ENCODE measurements around the gene STAC.
"Not testable (repeated sequence)": the region's sequence is repeated elsewhere in the genome, so short reads cannot be mapped to it uniquely, and the experiment has no call there.

The STAC gene

DNA sequence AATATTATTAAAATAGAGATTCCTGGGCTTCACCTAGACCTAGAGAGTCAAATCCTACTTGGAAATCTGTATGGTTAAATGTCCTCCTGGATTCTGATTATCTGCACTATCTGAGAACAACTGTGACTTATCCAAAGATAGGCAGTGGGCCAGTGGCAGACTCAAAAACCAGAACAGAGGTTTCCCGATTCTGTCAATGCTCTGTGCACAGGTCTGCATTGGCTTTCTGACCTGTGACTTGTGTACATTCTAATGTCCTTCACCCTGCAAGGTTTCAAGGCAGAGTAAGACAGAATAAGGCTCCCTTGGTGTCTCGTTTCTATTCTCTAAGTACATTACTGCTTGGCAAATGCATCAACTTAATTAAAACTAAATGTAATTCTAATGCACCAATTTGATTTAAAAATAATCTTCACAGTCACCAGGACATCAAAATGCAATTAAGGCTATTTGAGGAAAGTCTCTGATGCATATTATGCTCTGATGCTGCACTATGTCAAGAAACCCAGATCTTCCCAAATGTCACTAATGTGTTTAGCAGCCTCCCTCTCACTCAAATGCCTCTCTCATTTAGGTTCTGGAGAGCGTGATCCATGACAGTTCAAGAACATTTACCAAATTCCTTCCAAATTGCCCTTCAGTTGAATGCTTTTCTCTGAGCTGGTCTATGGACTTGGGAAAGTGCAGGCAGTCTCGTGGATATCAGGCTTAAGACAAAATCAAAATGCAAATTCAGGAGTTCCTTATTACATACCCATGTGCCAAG is 140.1 kb downstream of the STAC start:
- no peak for DNase-seq (ENCODE audit: low spot score)

DNA sequence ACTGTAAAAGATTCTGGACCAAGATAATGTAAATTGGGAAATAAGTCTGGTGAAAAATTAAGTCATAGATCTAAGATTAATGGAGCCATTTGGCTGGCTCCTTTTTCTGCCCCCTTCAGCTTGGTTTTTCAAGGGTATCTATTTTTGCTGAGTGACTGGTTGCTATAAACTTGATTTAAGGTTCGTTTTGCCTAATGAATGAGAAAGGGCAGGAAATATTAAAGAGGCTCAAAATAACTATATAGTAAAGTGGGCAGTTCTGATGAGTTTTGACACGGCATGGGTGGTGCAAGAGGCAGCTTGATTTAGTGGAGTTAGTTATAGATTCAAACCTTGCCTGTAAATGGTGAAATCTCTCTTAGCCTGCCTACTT is 140.7 kb downstream of the STAC start:
- DNase-seq (ENCODE audit: low spot score): no peak

DNA sequence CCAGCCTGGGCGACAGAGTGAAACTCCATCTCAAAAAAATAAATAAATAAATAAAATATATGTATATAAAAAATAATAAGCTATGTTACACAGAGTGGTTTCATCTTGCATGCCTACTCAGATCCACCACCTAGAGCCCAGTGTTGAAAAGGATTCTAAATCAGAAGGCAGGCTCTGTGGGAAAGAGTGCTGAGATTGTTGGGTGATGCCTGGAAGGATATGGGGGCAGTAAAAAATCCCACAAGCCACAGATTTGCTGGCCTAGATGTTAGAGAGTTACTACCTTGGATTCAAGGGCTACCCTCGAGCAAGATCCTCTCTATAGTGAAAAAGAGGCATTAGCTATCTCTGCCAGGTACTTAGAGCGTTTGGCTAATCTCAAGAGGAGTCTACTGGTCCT is 144.3 kb downstream of the STAC start:
- DNase-seq (ENCODE audit: low spot score): no peak

DNA sequence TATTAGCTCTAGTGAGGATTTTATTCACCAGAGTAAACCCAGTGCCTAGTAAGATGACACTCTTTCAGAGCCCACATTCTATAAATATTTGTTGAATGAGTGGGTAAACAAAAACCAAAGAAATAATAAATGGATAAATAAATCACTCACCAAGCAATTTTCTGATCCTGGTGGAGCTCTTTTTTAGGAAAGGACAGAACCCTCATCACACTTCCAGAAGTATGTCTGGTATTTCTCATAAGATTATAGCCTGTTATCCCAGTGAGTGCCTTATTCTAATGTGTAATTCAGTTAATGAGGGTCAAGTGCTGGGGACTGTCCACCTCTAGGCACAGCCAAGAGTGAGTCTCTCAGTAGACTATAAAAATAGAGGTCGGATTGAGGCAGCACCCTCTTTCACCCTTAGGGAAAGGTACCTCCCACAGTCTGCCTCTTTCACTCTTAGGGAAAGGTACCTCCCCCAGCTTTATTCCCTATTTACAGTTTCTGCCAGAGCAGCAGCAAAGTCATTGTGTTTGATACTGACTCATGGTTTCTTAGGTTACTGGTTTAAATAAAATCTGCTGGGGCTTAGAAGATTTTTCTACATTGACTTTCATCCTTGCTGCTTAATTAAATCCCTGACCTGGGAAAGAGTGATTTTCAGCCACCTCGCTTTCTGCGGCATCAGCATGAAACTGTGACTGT is 145.0 kb downstream of the STAC start:
- no peak for DNase-seq (ENCODE audit: low spot score)

DNA sequence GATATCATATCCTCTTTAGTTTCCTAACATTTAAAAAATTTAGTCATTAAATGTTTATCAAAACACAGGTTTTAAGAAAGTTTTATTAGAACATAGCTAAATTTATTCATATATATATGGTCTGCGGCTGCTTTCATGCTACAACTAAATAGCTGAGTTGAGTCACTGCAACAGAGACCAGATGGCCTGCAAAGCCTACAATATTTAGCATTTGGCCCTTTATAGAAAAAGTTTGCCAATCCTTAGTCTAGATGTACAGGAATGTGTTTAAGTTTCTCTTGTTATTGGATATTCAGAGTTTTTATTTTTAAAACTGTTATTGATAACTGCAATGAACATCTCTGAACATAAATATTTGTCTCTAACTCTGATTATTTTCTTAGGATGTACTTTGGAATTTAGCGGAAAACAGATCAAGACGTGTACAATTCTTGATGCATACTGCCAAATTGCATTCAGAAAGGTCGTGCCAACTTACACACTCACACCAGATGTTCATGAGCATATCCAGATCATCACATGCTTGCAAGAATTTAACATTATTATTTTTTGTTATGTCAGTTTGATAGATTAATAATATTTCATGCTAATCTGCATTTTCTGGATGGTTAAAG is 157.9 kb downstream of the STAC start:
- no peak for DNase-seq (ENCODE audit: low spot score)

DNA sequence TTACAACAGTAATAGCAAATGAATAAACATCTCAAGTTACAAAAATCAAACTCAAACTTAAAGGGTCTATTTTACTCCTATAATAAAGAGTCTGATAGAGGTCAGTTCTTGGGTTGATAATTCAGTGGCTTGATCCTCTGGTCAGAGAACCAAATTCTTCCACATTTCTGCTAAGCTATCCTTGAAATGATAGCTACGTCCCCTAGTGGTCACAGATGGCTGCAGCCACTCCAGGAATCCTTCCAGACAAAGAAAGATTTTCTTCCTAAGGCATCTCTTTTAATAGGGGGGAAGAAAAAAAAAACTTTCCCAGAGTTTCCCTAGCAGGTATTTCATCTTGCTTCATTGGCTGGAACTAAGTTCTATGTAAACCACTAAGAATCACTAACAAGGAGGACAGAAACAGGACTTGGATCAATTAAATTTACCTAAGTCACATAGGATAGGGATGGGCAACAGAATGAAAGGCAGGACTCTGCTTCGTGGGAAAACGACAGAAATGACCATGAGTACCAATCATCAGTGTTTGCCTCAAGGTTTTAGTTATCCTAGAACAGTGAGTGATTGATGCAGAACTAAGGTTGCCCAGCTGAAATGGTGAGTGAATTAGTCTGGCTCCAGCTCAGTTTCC is 160.7 kb downstream of the STAC start:
- DNase-seq (ENCODE audit: low spot score): no peak

DNA sequence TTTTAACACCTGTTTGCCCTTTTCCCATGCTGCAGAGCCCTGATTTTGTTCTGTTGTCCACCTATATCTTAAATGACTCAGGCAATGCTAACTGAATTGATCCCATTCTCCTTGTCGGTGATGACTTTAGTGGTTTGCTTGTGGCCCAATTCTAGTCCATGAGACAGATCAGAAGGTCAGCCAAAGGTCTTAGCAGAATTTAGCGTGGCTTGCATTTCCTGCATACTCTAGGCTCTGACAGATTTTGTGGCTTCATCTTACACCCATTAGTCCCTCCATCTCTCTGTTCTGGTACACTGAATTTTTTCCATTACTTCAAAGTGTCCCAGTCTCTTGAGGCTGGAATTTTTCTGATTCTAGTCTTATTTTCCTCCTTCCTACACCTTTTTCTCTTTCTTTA is 161.9 kb downstream of the STAC start:
- DNase-seq (ENCODE audit: low spot score): no peak

DNA sequence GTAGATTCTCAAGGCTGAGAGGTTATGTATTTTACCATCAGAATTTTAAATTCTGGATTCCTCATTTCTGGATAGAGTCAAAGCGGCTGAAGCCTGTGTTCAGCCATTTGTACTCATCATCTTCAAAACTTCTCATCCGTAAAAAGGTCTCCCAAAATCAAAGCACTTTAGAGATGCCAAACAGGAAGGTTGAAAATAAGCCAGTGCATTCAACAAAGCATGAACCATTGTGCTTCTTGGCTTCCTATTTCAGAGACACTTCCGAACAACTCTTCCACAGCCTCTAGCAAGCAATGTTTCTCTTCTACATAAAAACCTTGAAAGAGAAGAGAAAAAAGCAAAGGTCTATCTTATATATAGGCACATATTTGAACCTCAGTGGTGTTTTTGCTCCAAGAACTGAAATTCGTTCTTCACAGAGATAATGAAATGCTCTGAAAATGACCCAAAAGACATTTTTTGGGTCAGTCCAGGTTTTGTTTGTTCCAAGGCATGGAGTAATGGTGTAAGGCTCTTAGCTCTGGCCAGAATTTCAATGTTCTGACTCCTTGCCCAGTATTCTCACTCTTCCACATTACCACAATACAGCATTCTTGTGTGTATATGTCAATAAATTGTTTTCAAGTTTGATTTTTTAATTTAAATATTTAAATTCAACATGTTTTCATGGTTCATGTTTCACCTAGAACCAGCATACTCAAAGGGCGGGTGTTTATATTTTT is 163.1 kb downstream of the STAC start:
- DNase-seq (ENCODE audit: low spot score): no peak

DNA sequence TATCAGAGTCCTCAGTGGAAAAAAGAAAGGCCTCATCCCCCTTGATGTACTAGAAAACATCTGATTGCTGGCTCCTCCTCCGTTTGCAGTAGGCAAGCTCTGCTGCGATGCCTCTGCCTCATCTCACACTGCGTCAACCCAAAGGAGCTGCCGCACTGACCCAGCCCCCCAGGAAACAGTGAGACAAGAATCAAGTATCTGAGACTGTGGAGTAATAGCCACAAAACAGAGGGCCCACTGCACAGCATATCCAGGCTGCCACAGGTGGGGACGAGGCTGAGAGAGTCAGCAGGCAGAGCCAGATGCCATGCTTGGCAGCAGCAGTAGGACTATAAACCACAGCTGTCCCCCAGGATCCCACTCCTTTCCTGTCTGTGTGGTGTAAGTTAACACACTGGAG is 165.9 kb downstream of the STAC start:
- DNase-seq (ENCODE audit: low spot score): no peak

DNA sequence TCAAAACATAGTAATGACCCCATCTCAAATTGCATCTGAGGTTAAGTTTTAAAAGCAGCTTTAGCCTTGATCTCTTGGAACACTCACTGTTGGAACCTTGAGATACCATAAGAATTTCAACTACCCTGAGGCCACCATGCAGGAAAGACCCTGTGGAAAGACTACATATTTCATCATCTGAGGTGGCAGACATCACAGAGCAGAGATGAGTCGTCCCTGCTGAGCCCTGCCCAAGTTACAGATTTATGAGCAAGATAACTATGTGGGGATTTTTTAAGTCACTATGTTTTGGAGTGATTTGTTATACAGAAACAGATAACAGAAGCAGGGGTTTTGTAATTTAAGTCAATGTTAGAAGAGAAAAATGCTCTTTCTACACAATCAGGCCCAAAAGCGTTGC is 168.4 kb downstream of the STAC start:
- DNase-seq (ENCODE audit: low spot score): no peak

DNA sequence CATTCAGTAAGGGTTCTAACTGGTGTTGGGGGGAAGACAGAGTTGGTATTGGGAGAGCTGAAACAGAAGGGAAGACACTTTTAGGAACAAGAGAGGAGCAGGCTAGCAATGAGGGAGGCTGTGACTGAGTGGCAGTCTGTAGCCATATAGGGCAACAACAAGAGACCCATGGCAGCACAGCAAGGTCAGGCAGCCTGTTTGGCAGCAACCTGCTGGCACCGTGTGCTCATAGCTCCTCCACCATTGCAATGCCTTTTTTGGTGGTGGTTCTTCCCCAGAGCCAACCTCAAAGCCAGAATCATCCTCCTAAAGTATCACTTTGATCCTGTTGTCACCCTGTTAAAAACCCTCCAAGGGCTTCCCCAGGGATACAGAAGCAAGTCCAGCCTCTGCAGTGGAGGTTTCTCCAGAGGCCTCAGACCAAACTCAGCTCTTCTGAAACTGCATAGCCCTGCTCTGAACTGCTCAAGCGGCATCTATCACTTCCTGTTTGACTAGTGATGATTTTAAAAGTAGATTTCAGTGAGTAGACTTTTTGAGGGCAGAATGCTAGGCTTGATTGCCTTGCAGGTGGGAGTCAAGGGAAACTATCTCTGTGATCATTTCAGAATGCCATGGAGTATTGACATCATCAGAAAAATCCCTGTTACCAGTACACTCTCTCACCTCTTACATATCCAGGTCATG is 176.9 kb downstream of the STAC start:
- no peak for DNase-seq (ENCODE audit: low spot score)

DNA sequence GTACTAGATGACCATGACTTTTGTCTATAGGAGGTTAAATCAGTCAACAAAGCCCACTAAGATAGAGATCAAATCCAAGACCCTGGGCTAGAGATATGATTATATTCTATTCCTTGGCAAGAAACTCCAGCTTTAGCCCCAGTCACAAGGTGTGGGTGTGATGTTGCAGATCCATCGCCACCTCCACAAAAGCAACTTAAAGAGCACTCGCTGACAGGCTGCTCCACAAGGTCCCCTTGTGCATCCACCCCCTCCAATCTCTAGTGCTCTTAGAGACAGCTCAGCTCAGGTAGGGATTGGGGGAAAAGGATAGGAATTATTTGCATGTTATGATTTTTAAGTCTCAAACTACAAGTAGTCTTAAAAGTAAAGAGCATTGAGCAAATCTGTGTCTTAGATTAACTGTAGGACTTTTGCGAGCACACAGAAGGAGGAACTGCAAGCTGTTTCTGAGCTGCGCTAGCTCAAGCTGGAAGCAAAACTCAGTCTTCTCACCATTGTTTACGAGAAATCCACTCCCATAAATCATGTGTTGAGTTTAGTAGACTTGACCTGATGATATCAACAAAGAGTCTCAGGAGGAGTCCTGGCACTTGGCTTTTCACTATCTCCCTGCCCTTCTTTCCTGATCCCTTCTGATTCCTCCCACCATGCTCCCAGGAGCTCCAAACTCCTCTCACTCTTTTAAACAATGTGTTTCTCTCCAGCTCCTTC is 177.6 kb downstream of the STAC start:
- no peak for DNase-seq (ENCODE audit: low spot score)

DNA sequence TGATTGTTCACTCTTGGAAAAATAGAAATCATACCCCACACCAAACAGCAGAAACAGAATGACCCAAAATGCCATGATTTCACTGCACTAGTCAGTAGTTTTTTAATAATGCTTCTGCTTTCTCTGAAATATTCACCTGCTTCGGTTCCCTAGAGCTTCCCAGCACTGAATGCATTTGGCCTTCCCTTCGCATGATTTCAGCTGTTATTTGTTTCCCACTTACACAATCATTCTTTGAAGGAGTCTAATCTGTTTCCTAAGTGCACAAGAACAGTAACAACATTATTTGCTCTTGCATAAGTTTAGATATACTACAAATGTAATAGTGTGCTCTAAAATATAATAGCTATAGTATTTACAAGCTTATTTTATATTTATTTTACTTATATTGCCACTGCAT is 178.7 kb downstream of the STAC start:
- no peak for DNase-seq (ENCODE audit: low spot score)

DNA sequence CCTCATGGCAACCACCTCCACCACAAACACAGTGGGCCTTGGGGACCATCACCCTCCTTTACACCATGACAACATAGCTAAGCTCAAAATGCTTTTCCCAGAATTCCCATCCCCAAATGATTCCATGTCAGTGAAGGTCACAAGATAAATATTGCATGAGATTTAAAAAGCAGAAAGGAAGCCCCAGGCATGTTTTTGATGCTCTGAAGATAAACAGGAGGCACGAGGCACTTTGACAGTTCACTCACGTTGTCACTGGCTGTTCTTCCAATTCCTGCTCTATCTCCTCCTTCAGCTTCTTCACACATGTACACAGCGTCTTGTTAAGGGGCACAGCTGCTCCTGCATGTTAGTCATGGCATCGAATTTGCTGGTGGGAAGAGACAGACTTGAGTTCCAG is 180.4 kb downstream of the STAC start:
- DNase-seq (ENCODE audit: low spot score): no peak

DNA sequence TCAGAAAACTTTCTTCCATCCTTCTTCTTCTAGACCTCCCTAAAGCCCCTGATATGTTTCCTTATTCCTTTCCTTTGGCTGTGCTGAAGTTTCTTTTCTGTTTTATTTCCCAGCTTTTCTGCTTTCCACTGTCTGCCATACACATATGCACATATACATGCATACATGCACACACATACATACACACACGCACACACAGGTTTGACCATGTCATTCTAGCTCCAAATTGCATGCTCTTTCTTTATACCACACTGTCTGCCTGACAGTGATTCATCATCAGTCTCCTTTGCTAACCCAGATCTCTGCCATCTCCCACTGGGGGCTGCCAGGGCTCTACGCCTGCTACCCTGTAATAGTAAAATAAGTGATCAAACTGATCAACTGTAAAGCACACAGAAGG is 181.3 kb downstream of the STAC start:
- no peak for DNase-seq (ENCODE audit: low spot score)

DNA sequence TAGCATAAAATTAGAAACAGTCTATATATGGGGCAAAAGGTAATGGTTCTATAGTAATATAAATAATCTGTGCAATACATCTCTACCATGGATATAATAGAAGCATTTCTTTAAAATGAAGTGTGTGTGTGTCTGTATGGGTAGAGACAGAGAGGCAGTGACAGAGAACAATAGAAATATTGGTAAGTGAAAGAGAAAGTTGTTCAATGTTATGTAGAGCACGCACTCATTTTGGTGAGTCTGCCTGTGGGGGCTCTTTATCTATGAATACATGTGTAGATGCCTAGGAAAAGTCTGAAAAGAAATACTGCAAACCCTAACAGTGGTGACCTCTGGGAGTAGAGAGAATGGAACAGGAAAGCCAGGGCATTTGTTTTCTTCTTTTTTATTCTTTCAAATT is 182.6 kb downstream of the STAC start:
- no peak for DNase-seq (ENCODE audit: low spot score)

DNA sequence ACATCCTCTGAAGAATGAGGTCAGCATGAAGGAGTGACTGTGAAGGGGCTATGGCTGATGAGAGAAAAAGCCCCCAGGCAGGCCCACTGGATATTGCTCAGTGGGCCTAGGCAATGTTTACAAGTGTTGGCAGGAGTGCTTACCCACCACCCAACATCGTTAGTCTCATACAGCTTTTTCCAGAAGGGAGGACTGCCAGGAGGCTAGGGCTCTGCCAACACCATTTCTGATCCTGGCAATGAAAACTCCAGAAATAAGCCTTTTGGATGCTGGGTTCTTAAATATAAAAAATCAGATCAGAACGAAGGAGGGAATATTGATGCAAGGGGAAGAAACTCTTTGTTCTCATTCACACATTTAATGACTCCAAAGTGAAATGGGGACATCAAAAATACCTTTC is 194.9 kb downstream of the STAC start:
- no peak for DNase-seq (ENCODE audit: low spot score)

DNA sequence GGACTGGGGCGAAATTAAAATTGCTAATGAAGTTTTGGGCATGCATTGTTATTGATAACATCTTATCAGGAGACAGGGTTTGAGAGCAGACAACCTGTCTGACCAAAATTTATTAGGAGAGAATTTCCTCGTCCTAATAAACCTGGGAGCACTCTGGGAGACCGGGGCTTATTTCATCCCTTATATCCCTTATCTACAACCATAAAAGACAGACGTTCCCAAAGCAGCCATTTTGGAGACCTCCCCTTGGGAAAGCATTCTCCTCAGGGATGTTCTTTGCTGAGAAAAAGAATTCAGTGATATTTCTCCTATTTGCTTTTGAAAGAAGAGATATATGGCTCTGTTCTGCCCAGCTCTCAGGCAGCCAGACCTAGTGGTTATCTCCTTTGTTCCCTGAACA is 198.1 kb downstream of the STAC start:
- not testable (repeated sequence) for DNase-seq (ENCODE audit: low spot score)

DNA sequence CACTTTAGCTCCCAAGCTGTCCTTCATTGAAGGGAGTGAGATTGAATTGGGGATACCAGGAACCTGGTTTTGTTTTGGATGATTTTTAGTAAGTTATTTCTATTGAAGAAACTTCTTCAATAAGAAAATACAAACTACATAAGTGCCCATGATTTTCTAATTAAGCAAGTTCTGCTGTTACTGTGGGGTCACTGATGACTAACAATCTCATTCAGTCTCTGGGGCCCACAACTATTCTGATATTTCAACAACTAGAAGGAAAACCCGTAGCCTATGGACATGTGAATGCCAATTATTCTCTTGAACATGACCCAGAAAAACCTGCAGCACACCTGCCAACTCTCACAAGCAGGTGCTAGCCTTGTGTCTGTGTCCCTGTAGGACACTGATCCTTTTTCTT is 199.4 kb downstream of the STAC start:
- no peak for DNase-seq (ENCODE audit: low spot score)

DNA sequence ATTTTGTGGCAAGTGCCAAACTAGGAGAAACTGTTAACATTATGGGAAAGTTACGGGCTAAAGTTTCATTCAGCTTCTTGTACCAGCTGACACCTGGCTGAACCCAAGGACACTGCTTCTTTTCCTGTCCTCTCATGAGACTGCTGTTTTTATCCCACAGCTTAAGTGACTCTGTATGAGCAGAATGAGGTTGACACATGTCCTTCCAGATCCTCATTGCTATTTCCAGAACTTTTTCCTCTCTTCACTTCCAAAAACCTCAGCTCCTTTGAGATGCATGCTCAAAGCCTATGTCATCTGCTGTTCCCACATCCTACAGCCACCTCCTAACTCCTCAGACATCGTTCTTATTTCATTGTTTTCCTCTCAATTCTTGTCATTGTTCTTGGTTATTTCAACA is 200.4 kb downstream of the STAC start:
- no peak for DNase-seq (ENCODE audit: low spot score)

DNA sequence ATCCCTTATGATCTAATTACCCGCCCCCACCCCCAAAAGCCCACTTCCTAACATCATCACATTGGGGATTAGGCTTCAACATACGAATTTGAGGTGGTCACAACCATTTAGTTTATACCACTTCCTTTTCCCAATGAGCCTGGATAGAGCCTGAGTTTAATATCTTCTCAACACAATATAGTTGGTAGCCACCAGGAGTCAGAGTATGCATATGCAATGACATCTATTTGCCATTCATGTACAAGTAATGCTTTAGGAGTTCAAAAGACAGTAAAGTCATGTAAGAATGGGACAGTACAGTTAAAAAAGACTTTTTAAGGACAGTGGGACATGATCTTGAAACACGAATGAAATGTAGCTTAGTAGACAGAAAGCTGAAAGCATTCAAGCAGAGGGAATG is 211.7 kb downstream of the STAC start:
- no peak for DNase-seq (ENCODE audit: low spot score)

Data from CD4-positive, alpha-beta T cell treated with Interleukin-6 at 100 ng/mL for 8 hours (primary cell).